ENCODE results near the gene ADAMTSL2.

DNA sequence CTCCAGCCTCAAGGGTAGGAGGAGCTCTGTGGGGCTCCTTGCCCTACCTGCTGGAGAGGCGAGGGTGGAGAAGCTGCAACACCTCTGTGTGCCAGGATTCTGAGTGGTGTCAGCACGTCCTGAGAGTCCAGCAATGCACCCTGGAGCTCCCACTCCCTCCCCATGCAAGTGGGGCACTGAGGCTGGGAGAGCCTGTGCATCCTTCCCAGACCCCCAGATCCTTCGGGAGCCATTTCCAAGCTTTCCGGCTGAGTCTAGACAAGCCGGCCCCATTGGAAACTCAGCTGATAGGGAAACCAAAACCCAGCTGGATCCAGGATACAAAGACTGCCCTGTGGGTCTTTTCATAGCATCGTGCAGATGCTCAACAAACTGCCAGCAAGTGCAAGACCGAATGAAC is 72.9 kb downstream of the ADAMTSL2 start:
- TF ChIP-seq, protein P1, sequence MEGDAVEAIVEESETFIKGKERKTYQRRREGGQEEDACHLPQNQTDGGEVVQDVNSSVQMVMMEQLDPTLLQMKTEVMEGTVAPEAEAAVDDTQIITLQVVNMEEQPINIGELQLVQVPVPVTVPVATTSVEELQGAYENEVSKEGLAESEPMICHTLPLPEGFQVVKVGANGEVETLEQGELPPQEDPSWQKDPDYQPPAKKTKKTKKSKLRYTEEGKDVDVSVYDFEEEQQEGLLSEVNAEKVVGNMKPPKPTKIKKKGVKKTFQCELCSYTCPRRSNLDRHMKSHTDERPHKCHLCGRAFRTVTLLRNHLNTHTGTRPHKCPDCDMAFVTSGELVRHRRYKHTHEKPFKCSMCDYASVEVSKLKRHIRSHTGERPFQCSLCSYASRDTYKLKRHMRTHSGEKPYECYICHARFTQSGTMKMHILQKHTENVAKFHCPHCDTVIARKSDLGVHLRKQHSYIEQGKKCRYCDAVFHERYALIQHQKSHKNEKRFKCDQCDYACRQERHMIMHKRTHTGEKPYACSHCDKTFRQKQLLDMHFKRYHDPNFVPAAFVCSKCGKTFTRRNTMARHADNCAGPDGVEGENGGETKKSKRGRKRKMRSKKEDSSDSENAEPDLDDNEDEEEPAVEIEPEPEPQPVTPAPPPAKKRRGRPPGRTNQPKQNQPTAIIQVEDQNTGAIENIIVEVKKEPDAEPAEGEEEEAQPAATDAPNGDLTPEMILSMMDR (IDR thresholded peaks at IDR 0.05) = no peak
- TF ChIP-seq TEAD4 (IDR thresholded peaks at IDR 0.05; ENCODE audit: borderline replicate concordance, insufficient read depth) (no peak), RAD21 (IDR thresholded peaks at IDR 0.05; ENCODE audit: low read length) (no peak), TAF1 (IDR thresholded peaks at IDR 0.05; ENCODE audit: borderline replicate concordance, low read depth, low read length) (no peak), EZH2phosphoT487 (IDR thresholded peaks at IDR 0.05; ENCODE audit: borderline replicate concordance, low read depth) (no peak), POLR2AphosphoS5 (IDR thresholded peaks at IDR 0.05; ENCODE audit: low read depth, low read length) (no peak), FOXM1 (IDR thresholded peaks at IDR 0.05; ENCODE audit: low read depth) (no peak), YY1 (IDR thresholded peaks at IDR 0.05; ENCODE audit: low read depth) (no peak), EP300 (IDR thresholded peaks at IDR 0.05; ENCODE audit: borderline replicate concordance in 1 of 2, low read depth in 1 of 2, low read length in 1 of 2) (no peak), RCOR1 (IDR thresholded peaks at IDR 0.05; ENCODE audit: low read length) (no peak), FOXJ3 (CRISPR knock-in tag; IDR thresholded peaks at IDR 0.05) (no peak)
- TF ChIP-seq, protein P2, sequence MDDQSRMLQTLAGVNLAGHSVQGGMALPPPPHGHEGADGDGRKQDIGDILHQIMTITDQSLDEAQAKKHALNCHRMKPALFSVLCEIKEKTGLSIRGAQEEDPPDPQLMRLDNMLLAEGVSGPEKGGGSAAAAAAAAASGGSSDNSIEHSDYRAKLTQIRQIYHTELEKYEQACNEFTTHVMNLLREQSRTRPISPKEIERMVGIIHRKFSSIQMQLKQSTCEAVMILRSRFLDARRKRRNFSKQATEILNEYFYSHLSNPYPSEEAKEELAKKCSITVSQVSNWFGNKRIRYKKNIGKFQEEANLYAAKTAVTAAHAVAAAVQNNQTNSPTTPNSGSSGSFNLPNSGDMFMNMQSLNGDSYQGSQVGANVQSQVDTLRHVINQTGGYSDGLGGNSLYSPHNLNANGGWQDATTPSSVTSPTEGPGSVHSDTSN (IDR thresholded peaks at IDR 0.05) = no peak
- TF ChIP-seq, protein P3, sequence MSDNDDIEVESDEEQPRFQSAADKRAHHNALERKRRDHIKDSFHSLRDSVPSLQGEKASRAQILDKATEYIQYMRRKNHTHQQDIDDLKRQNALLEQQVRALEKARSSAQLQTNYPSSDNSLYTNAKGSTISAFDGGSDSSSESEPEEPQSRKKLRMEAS (IDR thresholded peaks at IDR 0.05; ENCODE audit: low read depth) = no peak

Data from SK-N-SH (cell line).